HG02759 (cell line): Measurements from ENCODE around the gene BACH1.
A peak's percentile ranks its signal among the peaks of the same experiment; 100 is the strongest.
"Not testable (repeated sequence)": the region's sequence is repeated elsewhere in the genome, so short reads cannot be mapped to it uniquely, and the experiment has no call there.

ENCODE experiments used
- ATAC-seq: cut with Tn5 transposase; IDR thresholded peaks from one replicate; pipeline ENCODE4 v1.9.1; 2021; ENCODE audit warnings: mild to moderate bottlenecking, moderate library complexity; ENCODE audit not compliant: unreplicated experiment

BACH1 gene

DNA sequence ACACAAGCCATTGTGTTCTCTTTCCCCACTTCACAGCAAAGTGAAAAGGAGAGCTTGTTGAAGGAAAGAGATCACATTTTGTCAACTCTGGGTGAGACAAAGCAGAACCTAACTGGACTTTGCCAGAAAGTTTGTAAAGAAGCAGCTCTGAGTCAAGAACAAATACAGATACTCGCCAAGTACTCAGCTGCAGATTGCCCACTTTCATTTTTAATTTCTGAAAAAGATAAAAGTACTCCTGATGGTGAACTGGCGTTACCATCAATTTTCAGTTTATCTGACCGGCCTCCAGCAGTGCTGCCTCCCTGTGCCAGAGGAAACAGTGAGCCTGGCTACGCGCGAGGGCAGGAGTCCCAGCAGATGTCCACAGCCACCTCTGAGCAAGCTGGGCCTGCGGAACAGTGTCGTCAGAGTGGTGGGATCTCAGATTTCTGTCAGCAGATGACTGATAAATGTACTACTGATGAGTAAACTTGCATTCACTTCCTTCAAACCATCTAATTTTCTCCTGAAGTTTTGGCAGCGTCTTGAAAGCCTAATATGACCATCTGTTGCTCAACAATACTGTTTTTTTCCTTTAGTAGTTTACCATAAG, 43.7 kb downstream of the BACH1 start:
- peak; percentile 52 for ATAC-seq

DNA sequence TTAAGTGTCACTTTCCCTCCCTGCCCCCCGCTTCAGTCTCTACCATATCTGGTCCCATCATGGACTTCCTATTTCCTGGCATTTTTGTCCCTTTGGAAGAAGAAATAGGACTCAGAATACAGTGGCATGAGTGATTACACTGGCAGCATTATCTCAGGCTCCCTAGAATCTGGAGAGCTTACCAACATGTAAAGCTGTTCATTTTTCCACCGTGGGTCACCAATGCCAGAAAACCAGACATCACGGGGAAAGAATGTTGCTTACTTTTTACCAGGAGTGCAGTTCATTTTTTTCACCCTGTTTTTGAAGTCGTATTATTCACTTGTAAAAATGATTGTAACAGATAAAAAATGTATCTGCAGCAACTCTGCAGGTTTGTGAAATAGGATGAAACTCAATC, 44.8 kb downstream of the BACH1 start:
- ATAC-seq = no peak

DNA sequence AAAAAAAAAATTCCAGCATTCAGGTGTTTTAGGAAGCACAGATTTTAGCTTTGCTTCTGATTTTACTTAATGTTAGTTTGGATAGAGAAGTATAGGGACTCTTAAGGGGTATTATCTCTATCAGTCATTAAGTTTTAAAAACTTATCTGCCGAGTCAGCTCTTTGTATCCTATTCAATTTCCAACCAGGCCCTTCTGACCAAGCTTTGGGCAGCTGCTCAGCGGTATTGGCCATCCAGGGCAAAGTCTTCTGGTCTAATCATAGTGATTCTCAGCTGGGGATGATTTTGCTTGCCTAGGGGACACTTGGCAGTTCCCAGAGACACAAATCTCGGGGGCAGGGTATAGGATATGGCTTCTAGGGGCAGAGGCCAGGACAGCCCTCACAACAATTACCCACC, 47.6 kb downstream of the BACH1 start:
- no peak for ATAC-seq

DNA sequence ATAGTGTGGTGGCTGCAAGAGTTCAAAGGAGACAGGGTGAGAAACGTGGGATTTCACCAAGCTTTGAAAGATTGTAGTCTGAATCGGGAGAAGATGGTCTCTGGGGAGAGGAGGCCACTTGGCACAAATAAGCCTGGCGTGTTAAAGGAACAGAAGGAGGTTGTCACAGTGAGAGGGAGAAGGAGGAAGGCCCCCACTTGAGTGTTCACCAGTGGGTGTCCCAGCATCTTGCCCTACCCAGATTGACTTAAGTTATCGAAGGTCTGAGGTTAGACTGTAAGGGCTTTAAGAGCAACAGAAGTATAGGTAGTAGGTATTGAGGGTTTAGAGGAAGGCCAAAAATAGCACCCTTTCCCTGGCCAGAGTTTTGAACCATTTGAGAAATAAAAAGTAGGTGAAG, 48.0 kb downstream of the BACH1 start:
- ATAC-seq = no peak

DNA sequence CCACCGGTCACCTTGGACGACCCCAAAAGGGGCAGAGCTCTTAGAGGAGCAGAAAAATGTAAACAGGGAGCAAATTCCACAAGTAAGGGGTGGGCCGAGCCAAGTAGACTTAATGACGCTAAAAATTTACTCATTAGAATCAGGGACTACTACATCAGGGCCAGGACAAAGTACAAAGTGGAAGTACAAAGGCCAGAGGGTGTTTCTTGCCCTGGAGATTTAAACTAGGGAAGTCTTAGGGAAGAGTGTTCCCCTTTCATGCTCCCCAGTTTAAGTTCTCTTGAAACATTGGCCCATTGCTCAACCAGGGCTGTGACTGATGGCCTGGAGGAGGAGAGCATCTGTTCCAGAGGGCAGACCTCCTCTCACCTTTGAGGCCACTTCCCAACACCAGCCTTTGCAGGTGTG, 48.6 kb downstream of the BACH1 start:
- no peak for ATAC-seq

DNA sequence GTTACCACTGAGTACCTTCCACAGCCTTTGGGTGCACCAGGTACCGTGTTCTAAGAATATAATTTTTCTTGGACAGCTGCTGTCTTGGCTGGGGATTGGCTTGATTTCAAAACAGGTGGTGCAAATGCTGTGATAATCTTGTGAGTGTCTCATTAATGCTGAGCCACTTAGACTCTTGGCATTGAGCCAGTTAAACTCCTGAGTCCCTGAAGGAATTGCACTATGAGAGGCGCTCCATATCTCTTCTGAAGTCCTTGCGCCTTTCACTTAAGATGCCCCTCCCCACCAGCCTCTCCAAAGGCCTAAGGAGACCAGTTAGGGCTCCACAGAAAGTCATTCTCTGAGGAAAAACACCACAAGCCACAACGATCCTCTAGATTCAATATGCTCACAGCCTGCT, 51.0 kb downstream of the BACH1 start:
- no peak for ATAC-seq

DNA sequence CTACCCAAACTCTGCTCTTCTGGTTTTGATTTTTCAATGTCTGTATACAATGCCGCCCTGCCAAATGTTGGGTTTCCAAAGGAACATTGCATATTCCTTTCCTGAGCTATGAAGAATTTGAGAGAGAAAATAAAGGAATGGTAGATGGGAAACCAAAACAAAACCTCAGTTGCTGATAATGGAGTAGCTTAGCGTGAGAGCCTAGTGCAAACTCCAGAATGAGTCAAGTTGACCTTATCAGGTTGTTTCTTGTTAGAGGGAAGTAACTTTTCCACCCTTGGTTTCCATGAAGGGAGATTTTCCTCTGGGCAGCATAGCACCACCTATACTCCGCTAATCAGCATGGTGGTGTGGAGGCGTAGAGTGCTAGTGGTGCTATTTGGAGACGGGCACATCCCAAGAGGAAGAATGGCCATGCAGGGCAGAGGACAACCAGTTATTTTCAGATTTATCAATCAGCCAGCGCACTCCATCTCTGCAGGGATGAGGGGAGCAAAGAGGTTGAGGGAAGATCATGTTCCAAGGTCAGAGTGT, 51.6 kb downstream of the BACH1 start:
- ATAC-seq = no peak

DNA sequence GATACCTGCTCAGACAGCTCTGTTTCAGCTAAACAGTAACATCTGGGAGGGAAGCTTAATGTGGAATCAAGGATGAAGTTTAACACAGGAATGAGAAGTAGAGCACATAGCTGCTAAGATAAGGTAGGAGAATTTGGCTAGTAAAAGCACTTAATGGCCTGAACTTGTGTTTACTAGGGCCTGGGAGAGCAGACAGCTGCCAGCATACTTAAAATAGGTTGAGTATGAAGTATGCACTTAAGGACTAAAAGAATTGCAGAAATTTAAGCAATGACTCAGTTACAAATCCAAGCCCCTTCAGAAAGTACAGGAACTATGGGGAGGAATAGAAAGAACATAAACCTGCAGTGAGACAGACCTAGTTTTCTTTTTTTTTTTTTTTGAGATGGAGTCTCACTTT, 53.0 kb downstream of the BACH1 start:
- ATAC-seq = no peak

DNA sequence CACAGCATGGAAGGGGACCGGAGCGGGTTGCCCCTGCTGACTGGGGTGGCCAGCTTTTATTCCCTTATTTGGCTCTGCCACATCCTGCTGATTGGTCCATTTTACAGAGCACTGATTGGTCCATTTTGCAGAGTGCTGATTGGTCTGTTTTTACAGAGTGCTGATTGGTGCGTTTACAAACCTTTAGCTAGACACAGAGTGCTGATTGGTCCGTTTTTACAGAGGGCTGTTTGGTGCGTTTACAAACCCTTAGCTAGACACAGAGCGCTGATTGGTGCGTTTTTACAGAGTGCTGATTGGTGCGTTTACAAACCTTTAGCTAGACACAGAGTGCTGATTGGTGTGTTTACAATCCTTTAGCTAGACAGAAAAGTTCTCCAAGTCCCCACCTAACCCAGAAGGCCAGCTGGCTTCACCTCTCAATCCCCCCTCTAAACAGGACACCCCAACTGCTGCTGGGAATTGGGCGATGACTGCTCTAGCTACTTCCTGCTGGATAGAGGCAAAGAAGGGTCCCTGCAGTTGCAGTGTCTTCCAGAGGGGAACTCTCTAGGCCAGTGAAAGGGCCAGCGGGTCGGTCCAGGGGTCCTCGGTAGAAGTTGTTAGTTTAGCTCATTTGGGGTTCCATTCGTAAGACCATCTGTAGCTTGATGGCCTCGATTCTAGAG, 56.5 kb downstream of the BACH1 start:
- not testable (repeated sequence) for ATAC-seq

DNA sequence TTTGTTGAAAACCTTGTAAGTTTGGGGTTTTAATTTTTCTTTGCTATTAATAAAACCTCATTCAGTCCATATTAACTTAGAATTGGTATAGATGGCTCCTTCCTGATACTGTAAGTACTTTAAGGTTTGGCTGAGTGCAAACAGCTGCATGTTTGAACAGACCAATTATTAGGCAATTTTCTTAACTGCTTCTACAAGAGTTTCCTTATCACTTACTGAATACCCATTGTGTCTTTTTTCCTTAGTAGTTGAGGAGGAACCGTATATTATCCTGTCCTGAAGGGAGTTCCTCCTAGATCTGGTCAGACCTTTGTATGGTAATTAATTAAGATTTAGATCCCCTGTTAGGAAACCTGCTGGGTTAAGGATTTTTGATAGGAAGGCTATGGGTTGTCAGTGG, 57.6 kb downstream of the BACH1 start:
- ATAC-seq = not testable (repeated sequence)

DNA sequence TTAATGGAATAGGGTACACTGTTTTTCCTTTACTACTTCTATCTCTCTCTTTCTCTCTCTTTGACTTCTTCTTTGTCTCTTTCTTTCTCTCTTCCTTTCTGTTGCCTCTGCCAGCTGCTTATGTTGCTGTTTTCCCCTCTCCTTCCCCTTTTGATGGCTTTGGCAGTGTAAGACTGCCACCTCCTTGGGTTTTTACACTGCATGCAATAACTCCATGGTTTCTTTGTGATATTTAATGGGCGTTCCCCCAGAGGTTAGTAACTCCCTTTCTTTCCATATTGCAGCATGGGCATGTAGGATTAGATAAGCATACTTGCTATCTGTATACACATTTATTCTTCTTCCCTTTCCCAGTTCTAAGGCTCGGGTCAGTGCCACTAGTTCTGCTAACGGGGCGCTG, 58.1 kb downstream of the BACH1 start:
- not testable (repeated sequence) for ATAC-seq

DNA sequence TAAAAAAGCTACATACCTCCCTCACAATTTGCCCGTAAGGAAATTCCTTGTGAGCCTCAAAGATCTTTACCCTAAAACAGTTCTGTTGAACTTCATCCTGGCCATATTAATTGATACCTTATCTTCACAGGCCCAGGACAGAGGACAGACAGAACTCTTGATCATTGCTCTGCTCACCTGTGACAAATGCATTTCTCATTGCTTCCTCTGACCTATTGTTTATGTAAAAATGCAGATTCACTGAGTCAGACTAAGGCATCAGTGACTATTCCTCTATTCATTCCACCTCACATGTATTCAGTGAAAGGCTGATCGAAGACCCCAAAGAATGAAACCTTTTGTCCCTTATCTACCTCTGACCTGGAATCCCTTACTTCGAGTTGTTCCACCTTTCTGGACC, 61.0 kb downstream of the BACH1 start:
- ATAC-seq = no peak

DNA sequence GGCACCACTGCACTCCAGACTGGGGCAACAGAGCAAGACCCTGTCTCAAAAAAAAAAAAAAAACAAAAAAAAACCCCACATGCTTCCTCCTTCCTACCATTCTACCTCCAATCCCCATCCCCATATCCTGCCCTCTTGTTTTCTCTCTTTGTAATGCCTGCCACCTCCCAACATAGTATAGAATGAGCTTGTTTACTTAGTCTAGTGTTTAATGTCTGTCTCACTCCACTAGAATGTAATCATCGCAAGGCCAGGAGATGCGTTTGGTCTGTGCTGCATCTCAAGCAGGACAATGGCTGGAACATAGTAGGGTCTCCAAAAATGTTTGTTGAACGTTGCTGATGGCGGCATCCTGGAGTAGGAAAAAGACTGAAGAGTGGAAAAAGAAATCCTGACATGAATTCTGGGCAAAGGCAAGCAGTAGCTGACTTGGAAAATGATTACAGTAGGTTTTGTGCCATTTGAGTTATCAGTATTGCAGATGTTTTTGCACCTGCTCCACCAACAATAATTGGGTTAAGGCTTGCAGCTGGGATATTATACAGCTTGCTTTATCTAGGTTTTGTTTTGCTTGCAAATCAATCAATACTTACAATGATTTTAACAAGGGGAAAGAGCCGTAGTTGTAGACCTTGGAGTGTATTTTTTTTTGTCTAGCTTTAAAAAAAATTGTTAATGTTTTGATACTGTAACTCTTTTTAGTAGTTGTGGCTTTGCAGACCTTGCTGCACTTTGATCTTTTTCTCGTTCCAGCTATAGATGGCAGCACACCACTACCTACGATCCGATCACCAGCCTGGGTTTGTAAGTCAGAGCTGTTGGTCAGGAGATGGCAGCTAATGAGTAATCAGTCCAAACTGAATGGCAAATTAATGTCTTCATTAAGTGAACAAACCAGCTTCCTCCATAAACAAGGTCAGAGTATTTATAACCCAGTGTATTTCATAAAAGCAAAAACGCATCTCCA, 62.4 kb downstream of the BACH1 start:
- no peak for ATAC-seq

DNA sequence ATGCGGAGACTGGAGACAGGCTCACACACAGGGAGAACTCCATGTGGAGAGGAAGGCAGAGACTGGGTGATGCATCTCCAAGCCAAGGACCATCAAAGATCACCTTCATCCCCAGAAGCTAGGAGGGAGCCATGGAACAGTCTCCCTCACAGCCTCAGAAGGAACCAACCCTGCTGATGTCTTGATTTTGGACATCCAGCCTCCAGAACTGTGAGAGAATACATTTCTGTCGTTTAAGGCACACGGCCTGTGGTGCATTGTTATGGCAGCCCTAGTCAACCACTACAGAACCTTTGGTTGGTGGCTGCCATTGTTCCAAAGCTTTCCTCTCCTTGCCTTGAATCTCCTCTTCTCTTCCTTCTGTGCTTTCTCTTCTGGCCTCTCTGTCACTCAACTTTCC, 64.0 kb downstream of the BACH1 start:
- no peak for ATAC-seq

DNA sequence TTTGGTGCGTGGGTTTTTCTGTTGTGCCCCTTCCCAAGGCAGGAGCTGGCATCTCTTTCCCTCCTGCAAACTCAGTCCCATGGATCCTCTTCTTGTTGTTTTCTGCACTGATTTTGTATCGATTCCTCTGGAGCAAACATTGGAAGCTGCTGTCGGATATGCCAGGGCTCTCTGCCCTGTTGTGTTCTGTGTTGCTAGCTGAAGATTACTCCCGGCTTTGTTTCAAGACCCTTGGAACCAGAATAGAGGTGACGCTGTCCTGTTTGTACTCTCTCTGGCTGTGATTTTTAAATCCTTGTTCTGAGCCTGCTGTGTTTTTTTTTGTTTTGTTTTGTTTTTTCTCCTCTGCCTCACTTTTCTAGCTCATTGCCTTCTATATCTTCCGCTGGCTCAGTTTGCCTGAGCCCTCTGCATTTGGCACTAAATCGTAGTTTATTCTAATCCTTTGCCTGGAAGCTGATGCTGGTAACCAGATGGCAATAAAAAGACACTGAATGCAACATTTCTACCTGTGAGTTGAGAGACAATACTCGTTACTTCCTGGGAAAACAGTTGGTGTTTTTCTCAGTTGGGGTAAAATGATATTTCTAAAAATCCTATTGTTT, 67.0 kb downstream of the BACH1 start:
- ATAC-seq = no peak

DNA sequence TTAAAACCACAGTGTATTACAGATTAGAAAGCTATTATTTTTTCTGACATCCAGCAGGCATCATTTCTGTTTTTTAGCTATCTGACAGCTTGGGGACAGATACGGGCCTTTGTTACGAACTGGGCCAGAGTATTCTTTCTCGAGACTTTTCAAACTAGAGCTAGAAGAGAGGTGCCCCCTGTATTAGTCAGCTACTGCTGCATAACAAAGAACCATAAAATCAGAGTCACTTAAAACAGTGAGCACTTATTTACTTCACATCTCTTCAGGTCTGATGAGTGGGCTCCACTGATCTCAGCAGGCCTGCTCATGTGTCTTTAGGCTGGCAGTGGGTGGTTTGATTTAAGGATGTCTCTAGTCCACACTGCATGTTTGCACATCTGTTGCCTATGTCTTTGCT, 67.8 kb downstream of the BACH1 start:
- ATAC-seq = no peak

DNA sequence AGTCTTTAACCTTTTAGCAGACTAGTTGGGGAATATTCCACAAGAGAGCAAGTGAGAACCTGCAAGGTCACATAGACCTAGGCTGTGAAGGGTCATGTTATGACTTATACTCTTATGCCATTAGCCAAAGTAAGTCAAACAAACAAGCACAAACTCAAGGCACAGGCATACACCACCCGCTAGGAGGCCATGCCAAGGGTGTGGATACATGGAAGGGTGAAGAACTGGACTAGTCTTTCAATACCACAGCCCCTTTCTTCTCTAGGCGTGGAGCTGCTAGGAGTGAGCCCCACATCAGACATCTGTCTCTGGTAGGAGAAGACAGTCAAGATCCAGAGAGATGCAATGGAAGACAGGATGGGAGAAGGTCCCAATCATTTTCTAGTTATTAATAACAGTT, 68.6 kb downstream of the BACH1 start:
- no peak for ATAC-seq

DNA sequence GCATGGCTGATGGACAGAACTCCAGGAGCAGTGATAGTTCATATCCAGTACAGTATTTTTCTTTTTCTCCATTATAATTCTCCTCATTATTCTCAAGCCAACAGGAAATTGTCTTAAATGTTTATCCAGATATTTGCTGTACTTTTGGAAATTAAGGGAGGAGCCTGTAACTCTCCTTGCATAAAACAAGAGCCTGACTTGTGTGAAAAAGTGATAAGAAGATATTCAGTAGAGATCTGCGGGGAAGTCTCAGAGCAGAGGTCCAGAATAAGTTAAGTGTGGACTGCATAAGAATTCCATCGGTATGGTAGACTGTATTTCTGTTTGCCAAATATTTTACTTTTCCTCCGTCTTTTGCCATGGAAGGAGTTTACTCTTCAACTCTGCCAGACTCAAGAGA, 70.2 kb downstream of the BACH1 start:
- no peak for ATAC-seq

DNA sequence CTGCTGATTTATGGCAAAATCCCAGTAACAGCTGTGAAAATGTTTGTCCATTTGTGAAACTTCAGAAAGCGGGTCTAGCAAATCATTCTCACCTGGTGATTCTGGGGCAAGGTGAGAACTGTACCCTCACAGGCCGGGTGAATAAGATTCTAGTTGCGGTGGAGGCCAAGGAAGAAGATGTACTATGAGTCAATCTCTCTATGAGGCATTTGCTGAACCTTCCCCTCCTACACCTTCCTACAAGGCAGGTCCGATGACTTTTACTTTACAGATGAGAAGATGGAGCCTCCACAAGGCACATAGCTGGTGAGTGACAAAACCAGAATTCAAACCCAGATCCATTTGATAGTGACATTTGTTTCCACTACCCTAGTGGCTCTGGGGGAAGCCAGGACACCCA, 72.7 kb downstream of the BACH1 start:
- ATAC-seq = no peak

DNA sequence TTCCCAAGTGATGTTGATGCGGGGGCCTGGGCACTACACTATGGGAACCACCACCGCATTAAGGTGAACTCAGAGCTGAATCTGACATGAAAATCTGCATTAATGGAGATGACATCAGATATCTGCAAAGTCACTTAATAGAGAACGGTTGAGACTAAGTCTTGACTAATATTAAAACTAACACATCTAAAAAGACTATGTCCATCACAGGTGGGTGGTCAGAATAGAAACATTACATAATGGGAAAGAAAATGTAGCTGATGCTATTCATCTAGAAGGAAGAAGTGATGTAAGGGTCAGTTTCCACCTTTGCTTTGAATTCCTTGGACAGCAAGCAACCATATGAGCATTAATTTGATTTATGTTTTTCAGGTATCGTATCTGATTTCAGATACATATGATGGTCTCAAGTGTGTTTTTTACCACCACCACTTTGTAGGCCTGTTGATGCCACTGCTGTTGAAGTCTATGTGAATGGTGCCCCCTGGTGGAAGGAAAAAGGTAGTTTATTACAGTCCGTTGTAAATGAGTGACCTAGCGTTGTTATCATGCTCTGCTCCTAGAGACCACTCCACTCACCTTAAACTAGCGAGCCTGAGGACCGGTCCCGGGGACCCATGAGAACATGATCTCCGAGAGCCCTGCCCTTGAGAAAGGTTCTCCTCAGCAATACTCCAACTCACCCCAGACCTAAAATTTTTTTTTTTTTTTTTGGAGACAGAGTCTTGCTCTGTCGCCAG, 73.5 kb downstream of the BACH1 start:
- ATAC-seq = peak; percentile 74

DNA sequence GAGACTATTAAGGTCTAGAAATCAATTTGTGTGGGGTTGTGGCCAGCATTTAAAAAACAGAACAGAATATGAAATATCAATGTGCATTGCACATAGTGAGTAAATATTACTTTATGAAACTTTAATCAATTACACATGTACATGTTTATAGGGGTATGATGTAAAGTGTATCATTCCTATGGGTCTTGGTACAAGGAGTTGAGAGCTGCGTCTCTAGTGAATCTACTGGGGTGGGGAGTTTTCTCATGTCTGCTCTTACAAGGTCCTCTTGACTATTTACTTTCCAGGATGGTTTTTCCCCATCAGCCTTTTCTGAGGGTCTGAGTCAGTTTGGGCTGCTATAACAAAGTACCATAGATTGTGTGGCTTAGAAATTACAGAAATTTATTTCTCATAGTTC, 75.8 kb downstream of the BACH1 start:
- ATAC-seq = no peak
